Activated T-cell treated with anti-CD3 and anti-CD28 coated beads, Interleukin-2, amount 50 U/mL, for 4 hours (primary cell): ENCODE results near the gene TC2N. TPM values are rescaled to one million over a fixed set of nuclear protein-coding genes. Genes with fewer than 3 reads are reported as not detected.

Source experiments
- ATAC-seq, 2 donors: fragments of 200-7000 bp; cut with Tn5 transposase; one replicate each; pipeline ENCODE4 v1.10.0; 2021
- DNase-seq: peaks from one replicate; pipeline ENCODE4 v3.0.0-alpha.2; 2020
- H3K27me3 Mint-ChIP-seq: one replicate; pipeline ENCODE4 v1.8.0; 2021; ENCODE audit warnings: low read depth, mixed read lengths
- H3K36me3 Mint-ChIP-seq: one replicate; pipeline ENCODE4 v1.8.0; 2022; ENCODE audit warnings: mixed read lengths; ENCODE audit not compliant: insufficient read depth
- H3K4me1 Mint-ChIP-seq: one replicate; pipeline ENCODE4 v1.8.0; 2021; ENCODE audit warnings: low read depth, mixed read lengths
- H3K4me3 Mint-ChIP-seq: one replicate; pipeline ENCODE4 v1.8.0; 2021; ENCODE audit warnings: mild to moderate bottlenecking, moderate library complexity, mixed read lengths
- H3K9me3 Mint-ChIP-seq: one replicate; pipeline ENCODE4 v1.8.0; 2021; ENCODE audit warnings: mixed read lengths
- total RNA-seq, 3 donors: library from RNA; stranded (reverse); gene quantifications; one replicate each; pipeline ENCODE4 v1.2.1, GENCODE V29; 2021

TC2N gene
- total RNA-seq, 3 donors from 2014 or later: 9.4 to 12.9 (median 10.7) TPM

DNA sequence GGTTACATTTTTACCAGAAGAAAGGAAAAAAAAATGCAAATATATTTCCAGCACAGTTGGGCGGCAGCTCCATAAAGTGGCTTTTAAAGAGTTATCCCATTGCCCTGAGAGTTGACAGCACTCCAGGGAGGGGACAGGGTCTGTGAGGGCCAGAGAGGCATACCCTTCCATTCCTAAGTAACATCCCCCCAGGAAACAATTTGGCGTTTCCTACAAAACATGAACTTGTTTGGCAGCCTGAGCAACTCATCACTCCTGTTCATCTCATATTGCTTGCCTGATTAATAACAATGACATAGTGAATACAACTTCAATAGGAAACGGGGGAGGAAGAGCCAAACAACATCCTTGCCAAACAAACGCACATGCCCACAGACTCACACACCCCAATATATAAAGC lies 23.3 kb downstream of the TC2N start:
- no peak for ATAC-seq
- Mint-ChIP-seq H3K27me3 (no peaks in the 10 kb centered on the region), H3K36me3 (peaks cover 35% of the 10 kb centered on the region), H3K9me3 (no peaks in the 10 kb centered on the region), H3K4me3 (no peak overlapping the region), H3K4me1 (peaks cover 59% of the 10 kb centered on the region)
- DNase-seq: no peak

DNA sequence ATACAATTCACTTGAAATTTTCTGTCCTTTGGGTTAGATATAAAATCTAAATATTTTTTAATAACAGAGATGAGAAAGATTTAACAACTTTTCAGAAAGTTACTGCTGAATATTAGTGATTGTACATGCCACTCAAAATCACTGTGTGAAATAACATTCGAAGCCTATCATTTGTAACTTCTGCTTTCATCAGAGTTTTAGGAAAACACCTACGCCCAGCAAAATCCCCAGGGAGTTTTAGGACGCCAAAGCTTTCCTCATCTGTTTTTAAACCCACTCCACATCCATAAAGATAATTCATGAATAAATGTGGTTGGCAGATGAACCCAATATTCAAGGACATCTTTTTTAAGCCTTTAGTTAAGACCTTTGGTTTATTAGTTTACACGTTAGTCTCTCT lies 23.9 kb downstream of the TC2N start:
- no peaks in the 10 kb centered on the region for H3K27me3 Mint-ChIP-seq
- H3K4me1 Mint-ChIP-seq: peaks cover 58% of the 10 kb centered on the region
- no peak overlapping the region for H3K4me3 Mint-ChIP-seq
- no peaks in the 10 kb centered on the region for H3K9me3 Mint-ChIP-seq
- no peak for DNase-seq
- peaks cover 30% of the 10 kb centered on the region for H3K36me3 Mint-ChIP-seq
- no peak for ATAC-seq

DNA sequence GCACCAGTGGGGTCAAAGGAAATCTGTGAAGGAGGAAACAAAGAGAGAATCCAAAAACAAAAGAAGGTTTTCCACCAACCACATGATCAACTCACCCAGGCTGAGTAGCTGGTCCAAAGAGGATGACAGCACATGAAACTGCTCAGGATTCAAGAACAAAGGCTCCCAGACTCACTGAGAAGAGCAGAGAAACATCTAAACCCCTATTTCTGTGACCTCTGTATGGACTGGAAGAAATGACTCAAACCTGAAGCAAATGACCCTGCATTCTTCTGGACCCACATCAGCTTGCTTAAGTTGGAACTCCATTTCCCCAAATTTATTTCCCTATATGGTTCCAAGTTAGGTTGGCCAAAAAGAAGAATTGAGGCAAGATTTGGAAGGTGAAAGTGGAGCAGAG lies 26.3 kb downstream of the TC2N start:
- H3K27me3 Mint-ChIP-seq: no peaks in the 10 kb centered on the region
- H3K9me3 Mint-ChIP-seq: no peaks in the 10 kb centered on the region
- ATAC-seq (no peak), DNase-seq (no peak)
- peaks cover 65% of the 10 kb centered on the region for H3K4me1 Mint-ChIP-seq
- no peak overlapping the region for H3K4me3 Mint-ChIP-seq
- peaks cover 24% of the 10 kb centered on the region for H3K36me3 Mint-ChIP-seq

DNA sequence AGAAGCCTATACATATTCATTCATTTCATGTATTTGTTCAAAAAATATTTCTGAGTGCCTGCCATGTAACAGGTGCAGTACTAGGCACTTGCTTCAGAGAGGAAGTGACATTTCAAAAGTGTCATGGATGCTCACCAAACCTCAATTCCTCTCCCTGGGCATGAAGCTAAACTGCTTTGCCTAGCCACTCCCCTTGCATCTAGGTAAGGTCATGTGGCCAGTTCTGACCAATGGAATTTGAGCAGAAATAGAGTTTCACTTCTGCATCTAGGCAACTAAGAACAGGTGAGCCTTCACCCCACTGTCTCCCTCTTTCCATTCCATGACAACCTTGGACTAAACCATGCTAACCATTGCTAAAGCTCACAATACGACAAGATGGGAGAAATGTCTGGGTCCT lies 27.6 kb downstream of the TC2N start:
- H3K4me3 Mint-ChIP-seq: no peak overlapping the region
- no peaks in the 10 kb centered on the region for H3K27me3 Mint-ChIP-seq
- H3K9me3 Mint-ChIP-seq: no peaks in the 10 kb centered on the region
- ATAC-seq (no peak), DNase-seq (no peak)
- H3K4me1 Mint-ChIP-seq: peaks cover 69% of the 10 kb centered on the region
- peaks cover 22% of the 10 kb centered on the region for H3K36me3 Mint-ChIP-seq

DNA sequence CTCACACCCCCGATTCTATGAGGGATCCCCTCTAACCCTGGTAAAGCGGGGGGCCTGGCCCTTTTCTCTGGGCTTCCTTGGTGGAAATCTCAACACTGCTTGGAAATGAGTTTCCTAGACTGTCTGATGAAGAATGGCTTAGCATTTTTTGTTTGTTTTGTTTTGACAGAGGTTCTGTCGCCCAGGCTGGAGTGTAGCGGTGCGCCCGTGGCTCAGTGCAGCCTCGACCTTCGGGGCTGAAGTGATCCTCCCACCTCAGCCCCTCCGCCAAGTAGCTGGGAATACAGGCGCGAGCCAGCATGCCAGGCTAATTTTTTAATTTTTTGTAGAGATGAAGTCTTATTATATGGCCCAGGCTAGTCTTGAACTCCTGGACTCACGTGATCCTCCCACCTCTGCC lies 30.3 kb downstream of the TC2N start:
- DNase-seq (no peak), ATAC-seq (no peak)
- Mint-ChIP-seq H3K4me1 (peaks cover 70% of the 10 kb centered on the region), H3K27me3 (no peaks in the 10 kb centered on the region), H3K36me3 (peaks cover 15% of the 10 kb centered on the region), H3K4me3 (peak overlapping the region; percentile 91), H3K9me3 (no peaks in the 10 kb centered on the region)

DNA sequence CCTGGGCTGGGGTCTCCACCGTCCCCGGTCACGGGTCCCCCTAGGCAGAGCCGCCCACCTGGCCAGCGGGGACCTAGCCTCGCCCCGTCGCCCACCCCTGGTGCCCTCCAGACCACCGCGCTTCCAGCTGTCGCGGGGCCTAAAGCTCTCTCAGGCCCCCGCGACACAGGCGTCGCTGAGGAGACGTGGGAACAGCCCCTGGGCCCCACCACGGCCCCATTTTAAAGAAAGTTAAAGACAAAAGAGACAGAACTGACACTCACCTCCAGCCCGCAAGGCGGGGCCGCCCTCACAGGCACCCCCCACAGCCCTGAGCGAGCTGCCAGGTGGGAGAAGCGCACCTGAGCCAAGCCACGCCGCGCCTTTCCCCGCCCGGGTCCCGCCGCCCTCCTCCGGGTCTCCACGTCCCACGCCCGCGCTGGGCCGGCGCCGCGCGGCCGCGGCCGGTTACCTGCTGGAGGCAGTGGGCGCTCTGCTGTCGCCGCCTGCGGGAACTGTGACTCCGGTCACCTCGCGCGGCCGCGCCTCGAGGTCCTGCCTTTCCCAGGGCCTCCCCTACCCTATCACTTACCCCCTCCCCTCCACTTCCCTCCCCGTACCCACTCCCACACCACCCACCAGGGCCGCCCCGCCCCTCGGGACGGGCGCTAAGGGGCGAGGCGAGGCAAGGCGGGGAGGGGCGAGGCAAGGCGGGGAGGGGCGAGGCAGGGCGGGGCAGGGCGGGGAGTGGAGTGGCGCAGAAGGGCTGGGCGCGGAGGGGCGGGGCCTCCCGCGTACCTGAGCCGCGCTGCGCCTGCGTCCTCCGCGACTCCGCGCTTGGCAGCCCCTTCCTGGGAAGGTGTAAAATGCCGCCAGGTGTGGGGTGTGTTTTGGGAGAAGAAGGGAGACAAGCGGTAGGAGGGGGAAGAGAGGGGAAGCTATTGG lies 31.2 kb downstream of the TC2N start:
- Mint-ChIP-seq H3K4me1 (peaks cover 69% of the 10 kb centered on the region), H3K36me3 (peaks cover 9% of the 10 kb centered on the region), H3K9me3 (no peaks in the 10 kb centered on the region), H3K27me3 (no peaks in the 10 kb centered on the region), H3K4me3 (peak overlapping the region; percentile 91)
- ATAC-seq: peak; percentile 93 to 98
- DNase-seq: peak; percentile 83

DNA sequence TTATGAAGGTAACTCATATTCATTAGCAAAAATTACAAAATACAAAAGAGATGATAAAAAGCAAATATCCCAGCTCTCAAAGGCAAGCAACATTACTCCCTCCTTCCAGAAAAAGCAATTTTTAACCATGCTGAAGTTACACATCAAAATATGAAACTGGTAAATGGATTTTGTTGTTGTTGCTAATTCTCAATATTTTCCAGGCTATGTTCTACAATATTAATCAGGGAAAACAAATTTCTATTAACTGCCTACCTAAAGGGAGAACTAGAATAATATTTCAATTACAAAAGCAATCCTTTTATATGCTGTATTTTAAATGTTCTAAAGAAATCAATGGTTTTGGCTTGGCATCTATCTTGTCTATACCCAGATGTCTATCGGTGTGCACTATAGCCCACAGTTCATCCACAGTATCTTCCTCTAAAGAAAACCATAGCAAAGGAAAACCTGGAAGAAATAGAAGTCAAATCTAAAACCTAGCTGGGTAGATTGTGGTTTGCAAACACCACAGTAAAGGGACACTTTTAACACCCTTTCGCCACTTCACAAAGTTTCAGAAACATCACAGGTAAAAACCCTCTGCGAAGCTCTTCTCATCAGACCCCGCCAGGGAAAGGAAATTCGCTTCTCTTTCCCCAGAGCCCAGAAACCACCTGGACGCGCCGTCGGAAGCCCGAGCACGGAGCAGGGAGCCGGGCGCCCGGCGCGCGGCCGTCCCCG lies 32.0 kb downstream of the TC2N start:
- peaks cover 13% of the 10 kb centered on the region for H3K36me3 Mint-ChIP-seq
- no peaks in the 10 kb centered on the region for H3K27me3 Mint-ChIP-seq
- H3K9me3 Mint-ChIP-seq: no peaks in the 10 kb centered on the region
- peak overlapping the region; percentile 91 for H3K4me3 Mint-ChIP-seq
- ATAC-seq: peak; percentile 15 to 16
- DNase-seq: no peak
- H3K4me1 Mint-ChIP-seq: peaks cover 66% of the 10 kb centered on the region

DNA sequence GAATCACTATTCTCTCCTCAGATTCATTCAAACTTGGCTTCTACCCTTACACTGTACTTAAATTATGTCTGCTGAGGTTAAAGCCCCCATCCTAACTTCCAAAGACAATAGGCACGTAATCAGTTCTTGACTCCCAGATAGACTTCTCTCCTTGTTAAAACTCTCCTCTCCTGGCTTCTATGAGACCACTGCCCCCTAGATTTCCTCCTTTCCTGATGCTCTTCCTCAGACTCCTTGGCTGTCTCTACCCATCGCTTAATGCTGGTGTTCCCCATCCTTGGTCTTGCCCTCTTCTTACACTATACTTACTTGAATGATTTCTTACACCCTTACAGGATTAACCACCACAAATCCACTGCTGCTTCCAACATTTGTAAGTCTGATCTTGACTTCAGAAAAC lies 32.8 kb downstream of the TC2N start:
- H3K27me3 Mint-ChIP-seq: no peaks in the 10 kb centered on the region
- H3K4me1 Mint-ChIP-seq: peaks cover 70% of the 10 kb centered on the region
- peaks cover 15% of the 10 kb centered on the region for H3K36me3 Mint-ChIP-seq
- peak overlapping the region; percentile 25 for H3K4me3 Mint-ChIP-seq
- ATAC-seq (no peak), DNase-seq (no peak)
- no peaks in the 10 kb centered on the region for H3K9me3 Mint-ChIP-seq

DNA sequence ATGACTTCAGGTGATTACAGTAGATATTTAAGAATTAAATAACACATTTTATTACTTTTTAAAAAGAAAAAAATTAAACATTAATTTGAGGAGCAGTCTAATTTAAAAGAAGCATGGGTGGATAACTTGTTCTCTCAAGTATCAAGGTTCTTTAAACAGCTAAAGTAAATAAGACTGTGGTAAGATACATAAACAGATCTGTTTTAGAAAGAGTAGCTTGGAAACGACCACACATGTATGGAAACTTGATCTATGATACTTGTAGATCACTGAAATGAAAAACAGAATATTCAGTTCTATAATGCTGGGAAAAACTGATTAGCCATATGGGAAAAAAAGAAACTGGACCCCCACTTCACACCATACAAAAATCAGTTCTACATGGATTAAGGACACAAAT lies 36.0 kb downstream of the TC2N start:
- no peak for ATAC-seq
- H3K36me3 Mint-ChIP-seq: peaks cover 25% of the 10 kb centered on the region
- H3K4me1 Mint-ChIP-seq: peaks cover 62% of the 10 kb centered on the region

DNA sequence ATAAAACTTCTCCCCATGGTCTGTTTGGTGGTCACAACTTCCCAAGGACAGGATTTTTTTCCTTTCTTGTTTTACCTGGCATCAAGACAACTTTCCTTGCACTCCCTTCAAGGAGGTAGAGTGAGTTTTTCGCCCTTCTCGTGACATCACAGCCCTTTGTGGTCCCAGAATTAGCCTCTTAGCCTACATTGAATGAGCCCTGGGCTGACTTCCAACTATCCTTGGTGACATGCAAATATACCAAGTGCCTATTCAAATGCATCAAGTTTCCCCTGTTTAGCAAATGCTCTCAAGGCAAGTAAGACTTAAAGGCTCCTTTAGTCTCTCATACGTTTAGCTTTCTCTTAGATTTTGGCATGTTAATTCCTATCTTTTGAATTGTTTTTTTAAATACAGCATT lies 36.6 kb downstream of the TC2N start:
- Mint-ChIP-seq H3K4me1 (peaks cover 62% of the 10 kb centered on the region), H3K9me3 (peaks cover 6% of the 10 kb centered on the region), H3K4me3 (no peak overlapping the region), H3K27me3 (no peaks in the 10 kb centered on the region), H3K36me3 (peaks cover 25% of the 10 kb centered on the region)
- peak in 1 of 2 donors; percentile 26 for ATAC-seq
- no peak for DNase-seq

More for the DNA sequence above, 36.0 kb downstream of the TC2N start:
- Mint-ChIP-seq H3K9me3 (peaks cover 6% of the 10 kb centered on the region), H3K27me3 (no peaks in the 10 kb centered on the region), H3K4me3 (no peak overlapping the region)
- no peak for DNase-seq

DNA sequence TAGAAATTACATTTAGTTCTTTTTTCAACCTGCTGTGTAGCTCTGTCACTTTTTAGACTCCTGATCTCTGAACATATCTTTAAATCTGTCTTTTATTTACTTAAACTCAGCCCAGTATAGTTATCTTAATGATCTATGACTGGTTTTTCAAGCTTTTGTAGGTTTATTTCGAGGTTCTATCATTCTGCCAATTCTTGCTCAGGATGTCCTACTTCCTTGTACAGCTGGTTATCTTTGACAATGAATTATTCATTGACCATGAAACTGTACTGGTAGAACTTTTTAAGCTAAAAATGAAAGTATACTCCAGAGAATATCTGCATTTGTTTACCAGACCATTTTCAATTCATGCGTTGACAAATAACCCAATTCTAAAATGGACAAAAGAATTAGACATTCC lies 37.8 kb downstream of the TC2N start:
- H3K27me3 Mint-ChIP-seq: no peaks in the 10 kb centered on the region
- peaks cover 6% of the 10 kb centered on the region for H3K9me3 Mint-ChIP-seq
- H3K4me3 Mint-ChIP-seq: no peak overlapping the region
- peaks cover 29% of the 10 kb centered on the region for H3K36me3 Mint-ChIP-seq
- DNase-seq (no peak), ATAC-seq (no peak)
- peaks cover 57% of the 10 kb centered on the region for H3K4me1 Mint-ChIP-seq

DNA sequence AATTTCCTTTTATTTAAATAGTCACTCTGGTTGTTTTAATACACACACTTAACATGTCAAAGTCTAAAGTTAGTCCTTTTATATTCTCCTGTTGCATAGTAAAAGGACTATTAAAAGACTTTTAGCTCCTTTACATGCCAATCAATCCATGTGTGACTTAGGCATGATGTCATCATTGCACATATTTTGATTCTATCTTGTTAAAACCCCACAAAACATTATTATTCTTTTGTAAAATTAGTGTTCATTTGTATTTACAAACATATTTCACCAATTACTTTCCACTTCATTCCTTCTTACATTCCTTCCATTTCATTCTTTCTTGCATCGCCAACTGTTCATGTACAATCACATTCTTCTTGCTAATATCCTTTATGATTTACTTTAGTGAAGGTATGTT lies 39.6 kb downstream of the TC2N start:
- ATAC-seq: no peak
- H3K4me1 Mint-ChIP-seq: peaks cover 47% of the 10 kb centered on the region
- no peak overlapping the region for H3K4me3 Mint-ChIP-seq
- no peaks in the 10 kb centered on the region for H3K27me3 Mint-ChIP-seq
- DNase-seq: no peak
- peaks cover 6% of the 10 kb centered on the region for H3K9me3 Mint-ChIP-seq
- H3K36me3 Mint-ChIP-seq: peaks cover 30% of the 10 kb centered on the region

DNA sequence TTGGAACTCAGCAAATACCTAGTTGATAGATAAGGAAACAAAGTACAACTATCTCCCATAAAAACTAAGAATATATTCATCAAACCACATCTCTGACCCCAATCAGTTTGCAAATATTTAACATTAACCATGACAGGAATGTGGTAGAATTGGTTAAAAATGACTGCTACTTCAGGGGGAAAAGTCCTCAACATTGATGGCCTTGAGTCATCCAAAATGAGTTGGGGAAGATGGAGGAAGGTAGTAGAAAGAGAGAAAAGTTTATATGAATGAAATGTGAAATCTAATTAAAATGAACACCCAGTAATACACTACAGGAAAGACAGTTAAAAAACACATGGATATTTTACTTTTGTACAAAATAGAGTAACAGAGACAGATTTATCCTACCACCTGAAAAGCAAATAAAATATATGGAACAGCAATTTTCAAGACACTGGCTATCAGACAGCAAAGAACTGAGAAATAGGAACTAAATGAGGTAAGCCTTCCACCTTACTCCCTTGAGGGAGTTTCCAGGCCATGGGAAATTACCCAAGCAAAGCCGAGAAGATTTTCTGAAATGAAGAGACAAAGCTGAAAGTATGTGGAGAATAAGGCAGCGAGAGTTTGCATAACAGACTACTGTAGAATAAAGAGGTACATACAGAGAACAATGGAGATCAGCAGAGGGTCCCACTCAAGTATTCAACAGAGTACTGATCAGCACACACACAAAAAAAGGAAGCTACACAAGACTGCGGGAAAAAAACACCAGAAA lies 49.6 kb downstream of the TC2N start:
- peaks cover 21% of the 10 kb centered on the region for H3K9me3 Mint-ChIP-seq

DNA sequence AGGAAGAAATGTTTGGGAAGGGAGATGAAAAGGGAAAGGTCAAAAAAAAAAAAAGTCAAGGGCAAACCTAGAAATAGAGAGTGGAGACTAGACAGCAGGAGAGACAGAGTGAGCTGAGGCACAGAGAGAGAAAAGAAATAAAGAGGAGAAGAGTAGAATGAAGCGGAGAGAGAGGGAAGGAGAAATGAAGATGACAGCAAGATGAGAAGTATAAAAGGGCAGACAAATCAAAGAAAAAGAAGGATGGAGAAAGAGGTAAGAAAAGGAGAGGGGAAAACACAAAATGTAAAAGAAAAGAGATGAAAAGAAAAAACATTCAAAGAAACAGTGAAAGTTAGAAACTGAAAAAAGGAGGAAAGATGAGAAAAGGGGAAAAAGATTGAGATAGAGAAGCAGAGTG lies 53.0 kb downstream of the TC2N start:
- no peaks in the 10 kb centered on the region for H3K27me3 Mint-ChIP-seq
- DNase-seq (no peak), ATAC-seq (no peak)
- no peak overlapping the region for H3K4me3 Mint-ChIP-seq
- peaks cover 62% of the 10 kb centered on the region for H3K36me3 Mint-ChIP-seq
- H3K4me1 Mint-ChIP-seq: peaks cover 50% of the 10 kb centered on the region
- peaks cover 20% of the 10 kb centered on the region for H3K9me3 Mint-ChIP-seq

More for the DNA sequence above, 49.6 kb downstream of the TC2N start:
- DNase-seq (no peak), ATAC-seq (peak; percentile 51 to 66)
- Mint-ChIP-seq H3K4me1 (peaks cover 55% of the 10 kb centered on the region), H3K4me3 (peak overlapping the region; percentile 14), H3K36me3 (peaks cover 50% of the 10 kb centered on the region), H3K27me3 (no peaks in the 10 kb centered on the region)
